WTC11 (cell line): Measurements from ENCODE around the gene MBD2. TPM values are rescaled to one million over a fixed set of nuclear protein-coding genes. Genes with fewer than 3 reads are reported as not detected.

Source experiments
- ATAC-seq: fragments of 200-7000 bp; cut with Tn5 transposase; 2 replicates; pipeline ENCODE4 v1.10.0; 2021; ENCODE audit warnings: mild to moderate bottlenecking, moderate library complexity
- CTCF ChIA-PET: fragments of 300-600 bp; sonication (Branson Sonifier 250); formaldehyde crosslinking; loops from one replicate; lab custom pipeline; 2021; ENCODE audit warnings: antibody characterized with exemption; lab: Charles Lee
- POLR2A ChIA-PET: fragments of 350-600 bp; sonication (Branson Sonifier 250); formaldehyde crosslinking; loops from one replicate; lab custom pipeline; 2021; ENCODE audit warnings: antibody characterized with exemption; lab: Charles Lee
- DNase-seq: peaks from one replicate; pipeline ENCODE4 v3.0.0; 2021; ENCODE audit warnings: low spot score
- H3K27ac Mint-ChIP-seq: 2 replicates; pipeline ENCODE4 v1.8.0; 2021; ENCODE audit warnings: mixed read lengths
- H3K27me3 Mint-ChIP-seq: 2 replicates; pipeline ENCODE4 v1.8.0; 2021; ENCODE audit warnings: low read depth, mild to moderate bottlenecking, moderate library complexity, mixed read lengths
- H3K36me3 Mint-ChIP-seq: 2 replicates; pipeline ENCODE4 v1.8.0; 2021; ENCODE audit warnings: mixed read lengths
- H3K4me1 Mint-ChIP-seq: 2 replicates; pipeline ENCODE4 v1.8.0; 2022; ENCODE audit warnings: mixed read lengths
- H3K4me3 Mint-ChIP-seq: 2 replicates; pipeline ENCODE4 v1.8.0; 2021; ENCODE audit warnings: mild to moderate bottlenecking, moderate library complexity, mixed read lengths
- H3K9me3 Mint-ChIP-seq: 2 replicates; pipeline ENCODE4 v1.8.0; 2021; ENCODE audit warnings: mixed read lengths
- FOXJ3 ChIP-seq: sonication (generic); formaldehyde crosslinking; IDR thresholded peaks from 2 replicates; pipeline ENCODE4 v1.9.0; 2021; ENCODE audit warnings: missing genetic modification reagents, mild to moderate bottlenecking, borderline replicate concordance
- GABPB1 ChIP-seq: sonication (generic); formaldehyde crosslinking; IDR thresholded peaks from 2 replicates; pipeline ENCODE4 v1.8.1; 2023; ENCODE audit warnings: mild to moderate bottlenecking, missing genetic modification reagents
- HMGXB4 ChIP-seq: sonication (generic); formaldehyde crosslinking; IDR thresholded peaks from 2 replicates; pipeline ENCODE4 v1.8.1; 2023; ENCODE audit warnings: mild to moderate bottlenecking, moderate library complexity, missing genetic modification reagents
- NFATC4 ChIP-seq: fragments of 250-450 bp; sonication (Bioruptor Pico); IDR thresholded peaks from 2 replicates; pipeline ENCODE4 v1.9.0; 2021; ENCODE audit warnings: mild to moderate bottlenecking
- NR1H2 ChIP-seq: sonication (generic); formaldehyde crosslinking; IDR thresholded peaks from 2 replicates; pipeline ENCODE4 v1.9.0; 2021; ENCODE audit warnings: mild to moderate bottlenecking, moderate library complexity, missing genetic modification reagents
- NR2C2 ChIP-seq: sonication (generic); formaldehyde crosslinking; IDR thresholded peaks from 2 replicates; pipeline ENCODE4 v1.8.0; 2022; ENCODE audit warnings: mild to moderate bottlenecking, missing genetic modification reagents
- SMAD3 ChIP-seq: sonication (generic); formaldehyde crosslinking; IDR thresholded peaks from 2 replicates; pipeline ENCODE4 v1.8.0; 2022; ENCODE audit warnings: missing genetic modification reagents, mild to moderate bottlenecking, borderline replicate concordance
- SP1 ChIP-seq: sonication (generic); formaldehyde crosslinking; conservative IDR thresholded peaks from 2 replicates; pipeline ENCODE4 v1.8.1; 2022; ENCODE audit warnings: missing genetic modification reagents
- TCF7 ChIP-seq: sonication (generic); formaldehyde crosslinking; IDR thresholded peaks from 2 replicates; pipeline ENCODE4 v1.8.0; 2022; ENCODE audit warnings: mild to moderate bottlenecking, low read depth, missing genetic modification reagents, moderate library complexity
- TEAD4 ChIP-seq: sonication (generic); formaldehyde crosslinking; IDR thresholded peaks from 2 replicates; pipeline ENCODE4 v1.8.0; 2022; ENCODE audit warnings: mild to moderate bottlenecking, missing genetic modification reagents
- ZBTB21 ChIP-seq: sonication (generic); formaldehyde crosslinking; IDR thresholded peaks from 2 replicates; pipeline ENCODE4 v1.8.1; 2023; ENCODE audit warnings: mild to moderate bottlenecking, missing genetic modification reagents, borderline replicate concordance
- ZMAT4 ChIP-seq: fragments of 250-450 bp; sonication (Bioruptor Pico); IDR thresholded peaks from 2 replicates; pipeline ENCODE4 v1.9.0; 2021; ENCODE audit warnings: mild to moderate bottlenecking
- ZNF219 ChIP-seq: sonication (generic); formaldehyde crosslinking; IDR thresholded peaks from 2 replicates; pipeline ENCODE4 v1.8.0; 2023; ENCODE audit warnings: missing genetic modification reagents, mild to moderate bottlenecking, borderline replicate concordance
- ZNF423 ChIP-seq: fragments of 250-450 bp; sonication (Bioruptor Pico); IDR thresholded peaks from 2 replicates; pipeline ENCODE4 v2.1.2; 2022; ENCODE audit warnings: mild to moderate bottlenecking, moderate library complexity
- total RNA-seq: library from RNA; stranded (reverse); gene quantifications from 3 replicates; pipeline ENCODE4 v1.2.3, GENCODE V29; 2021
- TF ChIP-seq, protein P1 (sequence below): fragments of 250-450 bp; sonication (Bioruptor Pico); IDR thresholded peaks from 2 replicates; pipeline ENCODE4 v1.9.0; 2021; ENCODE audit warnings: moderate library complexity, mild to moderate bottlenecking, inconsistent platforms, borderline replicate concordance
- TF ChIP-seq, protein P2 (sequence below): sonication (generic); formaldehyde crosslinking; IDR thresholded peaks from 2 replicates; pipeline ENCODE4 v1.8.1; 2022; ENCODE audit warnings: low read depth, missing genetic modification reagents, borderline replicate concordance
- TF ChIP-seq, protein P3 (sequence below): sonication (generic); formaldehyde crosslinking; IDR thresholded peaks from 2 replicates; pipeline ENCODE4 v1.8.0; 2023; ENCODE audit warnings: missing genetic modification reagents
- TF ChIP-seq, protein P4 (sequence below): sonication (generic); formaldehyde crosslinking; IDR thresholded peaks from 2 replicates; pipeline ENCODE4 v1.8.1; 2022; ENCODE audit warnings: low read depth, mild to moderate bottlenecking, moderate library complexity, missing genetic modification reagents, borderline replicate concordance

The MBD2 gene
- total RNA-seq, 1 experiment from 2014 or later: 42.7 TPM

DNA sequence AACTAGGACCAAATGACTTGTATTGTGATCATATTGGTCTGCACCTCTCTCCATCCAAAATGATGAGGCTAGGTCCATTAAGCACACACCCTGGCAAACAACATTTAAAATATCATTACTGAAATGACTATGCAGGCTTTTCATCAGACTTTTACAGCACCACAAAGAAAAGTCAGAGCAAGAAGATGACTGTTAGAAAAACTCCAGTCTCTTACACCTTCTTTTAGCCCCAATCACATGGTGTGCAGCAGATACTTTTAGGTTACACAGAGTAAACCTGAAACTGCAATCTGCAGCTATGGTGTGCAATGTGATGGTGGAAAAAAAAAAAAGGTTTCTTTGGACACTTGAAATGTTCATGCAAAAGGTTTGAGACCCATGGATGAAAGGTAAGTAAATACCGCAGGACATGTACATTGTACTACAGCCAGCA is 39.5 kb upstream of the MBD2 start (continued):
- TF ChIP-seq TCF7 (CRISPR knock-in tag) (no peak), SMAD3 (CRISPR knock-in tag) (no peak), NFATC4 (CRISPR knock-in tag) (no peak), GABPB1 (no peak)
- TF ChIP-seq, protein P1, sequence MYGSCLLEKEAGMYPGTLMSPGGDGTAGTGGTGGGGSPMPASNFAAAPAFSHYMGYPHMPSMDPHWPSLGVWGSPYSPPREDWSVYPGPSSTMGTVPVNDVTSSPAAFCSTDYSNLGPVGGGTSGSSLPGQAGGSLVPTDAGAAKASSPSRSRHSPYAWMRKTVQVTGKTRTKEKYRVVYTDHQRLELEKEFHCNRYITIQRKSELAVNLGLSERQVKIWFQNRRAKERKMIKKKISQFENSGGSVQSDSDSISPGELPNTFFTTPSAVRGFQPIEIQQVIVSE (CRISPR knock-in tag): no peak
- TF ChIP-seq, protein P2, sequence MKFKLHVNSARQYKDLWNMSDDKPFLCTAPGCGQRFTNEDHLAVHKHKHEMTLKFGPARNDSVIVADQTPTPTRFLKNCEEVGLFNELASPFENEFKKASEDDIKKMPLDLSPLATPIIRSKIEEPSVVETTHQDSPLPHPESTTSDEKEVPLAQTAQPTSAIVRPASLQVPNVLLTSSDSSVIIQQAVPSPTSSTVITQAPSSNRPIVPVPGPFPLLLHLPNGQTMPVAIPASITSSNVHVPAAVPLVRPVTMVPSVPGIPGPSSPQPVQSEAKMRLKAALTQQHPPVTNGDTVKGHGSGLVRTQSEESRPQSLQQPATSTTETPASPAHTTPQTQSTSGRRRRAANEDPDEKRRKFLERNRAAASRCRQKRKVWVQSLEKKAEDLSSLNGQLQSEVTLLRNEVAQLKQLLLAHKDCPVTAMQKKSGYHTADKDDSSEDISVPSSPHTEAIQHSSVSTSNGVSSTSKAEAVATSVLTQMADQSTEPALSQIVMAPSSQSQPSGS (CRISPR knock-in tag): no peak

- no peak for DNase-seq
- Mint-ChIP-seq H3K27ac (no peak overlapping the region), H3K27me3 (no peaks in the 10 kb centered on the region), H3K4me1 (peaks cover 18% of the 10 kb centered on the region), H3K9me3 (no peaks in the 10 kb centered on the region), H3K36me3 (no peaks in the 10 kb centered on the region), H3K4me3 (no peak overlapping the region)
- ChIA-PET POLR2A (no interaction called here), CTCF (no interaction called here)
- ATAC-seq: no peak
- TF ChIP-seq HMGXB4 (CRISPR knock-in tag) (no peak), ZNF423 (CRISPR knock-in tag) (no peak), NR1H2 (CRISPR knock-in tag) (no peak), SP1 (CRISPR knock-in tag) (no peak), TEAD4 (CRISPR knock-in tag) (no peak), NFATC4 (CRISPR knock-in tag) (no peak), ZBTB21 (CRISPR knock-in tag) (no peak), NR2C2 (CRISPR knock-in tag) (no peak), FOXJ3 (CRISPR knock-in tag) (no peak), ZMAT4 (CRISPR knock-in tag) (no peak), ZNF219 (CRISPR knock-in tag) (no peak)
- TF ChIP-seq, protein P3, sequence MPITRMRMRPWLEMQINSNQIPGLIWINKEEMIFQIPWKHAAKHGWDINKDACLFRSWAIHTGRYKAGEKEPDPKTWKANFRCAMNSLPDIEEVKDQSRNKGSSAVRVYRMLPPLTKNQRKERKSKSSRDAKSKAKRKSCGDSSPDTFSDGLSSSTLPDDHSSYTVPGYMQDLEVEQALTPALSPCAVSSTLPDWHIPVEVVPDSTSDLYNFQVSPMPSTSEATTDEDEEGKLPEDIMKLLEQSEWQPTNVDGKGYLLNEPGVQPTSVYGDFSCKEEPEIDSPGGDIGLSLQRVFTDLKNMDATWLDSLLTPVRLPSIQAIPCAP (CRISPR knock-in tag): no peak
- TF ChIP-seq, protein P4, sequence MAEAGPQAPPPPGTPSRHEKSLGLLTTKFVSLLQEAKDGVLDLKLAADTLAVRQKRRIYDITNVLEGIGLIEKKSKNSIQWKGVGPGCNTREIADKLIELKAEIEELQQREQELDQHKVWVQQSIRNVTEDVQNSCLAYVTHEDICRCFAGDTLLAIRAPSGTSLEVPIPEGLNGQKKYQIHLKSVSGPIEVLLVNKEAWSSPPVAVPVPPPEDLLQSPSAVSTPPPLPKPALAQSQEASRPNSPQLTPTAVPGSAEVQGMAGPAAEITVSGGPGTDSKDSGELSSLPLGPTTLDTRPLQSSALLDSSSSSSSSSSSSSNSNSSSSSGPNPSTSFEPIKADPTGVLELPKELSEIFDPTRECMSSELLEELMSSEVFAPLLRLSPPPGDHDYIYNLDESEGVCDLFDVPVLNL (CRISPR knock-in tag): no peak
Observed at GRCh38 chr18:54261894-54262293, 37.4 kb upstream of the MBD2 start.
